Activated CD4-positive, CD25-positive, alpha-beta regulatory T cell (primary cell): ENCODE results near the gene CENPM.

ENCODE experiments used
- DNase-seq, 4 experiments: peaks; one replicate each; lab custom pipeline; 2025; lab: John Stamatoyannopoulos, UW

CENPM gene

GRCh38 chr22:41913842-41914534 lies 33.0 kb downstream of the CENPM start:
- DNase-seq, result no peak

- DNase-seq, result no peak
These were observed 33.8 kb downstream of the CENPM start for GRCh38 chr22:41913040-41913719.

GRCh38 chr22:41912338-41913039 lies 34.5 kb downstream of the CENPM start:
- DNase-seq, result no peak

- DNase-seq, result no peak
These were observed 35.8 kb downstream of the CENPM start for GRCh38 chr22:41911001-41911611.

- no peak for DNase-seq
These were observed 36.6 kb downstream of the CENPM start for GRCh38 chr22:41910050-41911000.

GRCh38 chr22:41909310-41910049 lies 37.5 kb downstream of the CENPM start:
- no peak for DNase-seq

GRCh38 chr22:41908411-41909309 lies 38.3 kb downstream of the CENPM start:
- DNase-seq, result no peak

GRCh38 chr22:41907436-41908401 lies 39.2 kb downstream of the CENPM start:
- no peak for DNase-seq

- no peak for DNase-seq
These were observed 40.1 kb downstream of the CENPM start for GRCh38 chr22:41906822-41907221.

GRCh38 chr22:41905411-41906202 lies 41.3 kb downstream of the CENPM start:
- no peak for DNase-seq

GRCh38 chr22:41904450-41905410 lies 42.2 kb downstream of the CENPM start:
- DNase-seq, result no peak

- no peak for DNase-seq
These were observed 44.0 kb downstream of the CENPM start for GRCh38 chr22:41902932-41903421.

- no peak for DNase-seq
These were observed 44.9 kb downstream of the CENPM start for GRCh38 chr22:41902016-41902415.

- DNase-seq, result no peak
These were observed 46.2 kb downstream of the CENPM start for GRCh38 chr22:41900652-41901312.

GRCh38 chr22:41899992-41900651 lies 46.8 kb downstream of the CENPM start:
- DNase-seq, result no peak
